ENCODE data around the gene EMILIN3.

Gene EMILIN3

DNA sequence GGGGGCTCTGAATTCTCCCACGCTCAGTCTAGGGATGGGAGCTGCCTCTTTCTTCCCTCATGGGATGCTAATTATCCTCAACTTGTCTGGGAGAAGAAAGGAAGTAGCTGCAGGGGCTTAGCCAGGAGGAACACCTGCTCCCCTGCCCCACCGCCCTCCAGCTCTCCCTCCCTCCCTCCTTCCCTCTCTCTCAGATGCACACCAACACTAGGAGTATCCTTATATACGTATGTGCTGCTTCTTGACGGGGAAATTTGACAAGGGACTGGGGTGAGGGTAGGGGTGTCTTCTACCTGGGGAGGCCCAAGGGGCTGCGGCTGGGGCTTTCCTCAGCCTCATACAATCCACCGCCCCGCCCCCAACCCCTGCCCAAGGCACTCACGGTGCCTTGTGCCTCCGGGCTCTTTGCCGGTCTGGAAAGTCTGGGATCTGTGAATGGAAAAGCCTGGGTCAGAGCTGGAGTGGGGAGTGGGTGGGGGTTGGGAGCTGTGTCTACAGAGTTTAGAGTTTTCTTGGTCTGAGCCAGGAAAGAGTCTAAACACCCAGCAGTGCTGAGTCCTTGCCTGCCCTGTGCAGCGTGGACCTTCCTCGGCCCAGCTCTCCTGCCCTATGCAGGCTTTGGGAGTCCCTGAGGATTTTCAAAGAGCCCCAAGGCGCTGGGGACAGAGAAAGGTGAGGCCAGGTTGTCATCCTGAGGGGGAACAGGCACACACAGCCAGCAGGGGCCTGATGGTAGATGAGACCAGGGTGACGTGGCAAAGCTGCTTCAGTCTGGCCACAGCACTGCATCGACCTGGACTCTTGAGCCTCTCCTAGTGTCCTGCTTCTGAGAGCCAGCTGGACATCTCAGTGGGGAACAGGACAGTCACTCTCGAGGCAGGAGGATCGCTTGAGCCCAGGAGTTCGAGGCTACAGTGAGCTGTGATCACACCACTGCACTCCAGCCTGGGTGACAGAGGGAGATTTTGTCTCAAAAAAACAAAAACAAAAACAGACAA is 29.3 kb upstream of the EMILIN3 start:
- H3K27me3 Mint-ChIP-seq = no peaks in the 10 kb centered on the region
- H3K36me3 Mint-ChIP-seq = peaks cover 1% of the 10 kb centered on the region
- H3K9me3 Mint-ChIP-seq = peaks cover 1% of the 10 kb centered on the region
- H3K27ac Mint-ChIP-seq = no peak overlapping the region
- ATAC-seq (ENCODE audit: low read depth) = no peak
- no peak overlapping the region for H3K4me3 Mint-ChIP-seq
- DNase-seq (ENCODE audit: low spot score in 2 of 2) = no peak
- no peaks in the 10 kb centered on the region for H3K4me1 Mint-ChIP-seq

DNA sequence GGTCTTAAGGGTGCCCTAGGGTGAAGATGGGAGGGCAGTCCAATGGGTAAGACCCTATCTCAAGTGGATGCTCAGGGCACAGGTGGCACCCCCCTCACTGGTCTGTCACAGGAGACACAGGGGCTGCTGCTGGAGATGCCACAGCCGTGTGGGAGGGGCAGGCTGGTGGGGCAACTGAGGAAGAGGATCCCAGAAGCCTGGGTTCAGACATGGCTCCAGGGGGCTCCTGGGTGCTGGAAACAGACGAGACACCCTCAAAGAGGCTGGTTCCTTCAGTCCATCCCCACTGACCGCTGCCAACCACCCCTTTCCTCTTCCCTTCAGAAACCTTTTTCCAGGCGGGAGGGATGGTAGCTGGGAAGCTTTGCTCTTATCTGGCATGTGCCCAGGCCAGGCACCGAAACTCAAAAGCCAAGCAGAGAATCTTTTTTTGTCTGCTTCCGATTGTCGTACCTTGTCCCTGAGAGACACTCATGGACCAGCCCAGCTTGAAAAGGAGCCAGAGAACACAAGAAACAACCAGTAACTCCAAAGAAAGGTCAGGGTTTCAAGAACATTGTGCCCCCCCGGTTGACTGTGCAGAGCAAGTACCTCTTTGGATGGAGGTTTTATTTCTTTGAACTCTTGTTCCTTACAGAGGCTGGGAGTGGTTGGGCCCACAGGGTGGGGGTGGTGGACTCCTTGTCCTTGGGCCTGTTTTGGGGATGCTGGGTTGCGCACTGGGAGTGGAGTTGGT is 28.5 kb upstream of the EMILIN3 start:
- peaks cover 1% of the 10 kb centered on the region for H3K36me3 Mint-ChIP-seq
- H3K27me3 Mint-ChIP-seq = no peaks in the 10 kb centered on the region
- no peak overlapping the region for H3K27ac Mint-ChIP-seq
- no peak overlapping the region for H3K4me3 Mint-ChIP-seq
- no peaks in the 10 kb centered on the region for H3K4me1 Mint-ChIP-seq
- DNase-seq (ENCODE audit: low spot score in 2 of 2) (no peak), ATAC-seq (ENCODE audit: low read depth) (no peak)
- peaks cover 1% of the 10 kb centered on the region for H3K9me3 Mint-ChIP-seq

DNA sequence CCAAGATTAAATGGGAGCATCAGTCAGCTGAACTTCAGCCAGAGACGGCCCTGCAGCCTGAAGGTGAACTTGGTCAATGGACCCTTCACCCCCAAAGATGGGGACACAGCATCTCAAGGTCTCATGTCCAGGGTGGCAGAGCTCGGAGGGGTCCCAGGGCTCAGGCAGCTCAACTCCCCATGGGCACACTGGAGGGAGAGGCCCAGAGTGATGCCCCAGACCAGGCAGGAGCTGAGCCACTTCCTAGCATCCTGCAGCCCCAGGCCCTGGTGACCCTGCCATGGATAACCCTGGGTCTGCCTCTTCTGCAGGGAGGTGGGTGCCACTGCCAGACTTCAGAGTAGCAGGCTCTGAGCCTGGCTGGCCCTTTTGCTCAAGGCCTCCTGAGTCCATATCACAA is 27.5 kb upstream of the EMILIN3 start:
- peaks cover 1% of the 10 kb centered on the region for H3K36me3 Mint-ChIP-seq

GRCh38 chr20:41393705-41394066 is 27.1 kb upstream of the EMILIN3 start:
- Mint-ChIP-seq H3K4me3 (no peak overlapping the region), H3K4me1 (no peaks in the 10 kb centered on the region), H3K27ac (no peak overlapping the region), H3K36me3 (peaks cover 1% of the 10 kb centered on the region), H3K27me3 (no peaks in the 10 kb centered on the region), H3K9me3 (peaks cover 1% of the 10 kb centered on the region)
- ATAC-seq (ENCODE audit: low read depth) (no peak), DNase-seq (ENCODE audit: low spot score in 2 of 2) (no peak)

More for the DNA sequence above, 27.5 kb upstream of the EMILIN3 start:
- no peaks in the 10 kb centered on the region for H3K4me1 Mint-ChIP-seq
- ATAC-seq (ENCODE audit: low read depth) (no peak), DNase-seq (ENCODE audit: low spot score in 2 of 2) (no peak)
- H3K27ac Mint-ChIP-seq = no peak overlapping the region
- H3K9me3 Mint-ChIP-seq = peaks cover 1% of the 10 kb centered on the region
- H3K27me3 Mint-ChIP-seq = no peaks in the 10 kb centered on the region
- H3K4me3 Mint-ChIP-seq = no peak overlapping the region

- H3K4me3 Mint-ChIP-seq = no peak overlapping the region
- peaks cover 1% of the 10 kb centered on the region for H3K27me3 Mint-ChIP-seq
- ATAC-seq (ENCODE audit: low read depth) (no peak), DNase-seq (ENCODE audit: low spot score in 2 of 2) (no peak)
- no peaks in the 10 kb centered on the region for H3K4me1 Mint-ChIP-seq
- peaks cover 1% of the 10 kb centered on the region for H3K36me3 Mint-ChIP-seq
- H3K9me3 Mint-ChIP-seq = peaks cover 1% of the 10 kb centered on the region
- no peak overlapping the region for H3K27ac Mint-ChIP-seq
Measured at GRCh38 chr20:41392871-41393704, 26.5 kb upstream of the EMILIN3 start.

GRCh38 chr20:41392295-41392694 is 25.7 kb upstream of the EMILIN3 start:
- Mint-ChIP-seq H3K4me3 (no peak overlapping the region), H3K36me3 (peaks cover 1% of the 10 kb centered on the region), H3K9me3 (peaks cover 1% of the 10 kb centered on the region), H3K4me1 (no peaks in the 10 kb centered on the region), H3K27me3 (peaks cover 1% of the 10 kb centered on the region), H3K27ac (no peak overlapping the region)
- DNase-seq (ENCODE audit: low spot score in 2 of 2) = no peak
- ATAC-seq (ENCODE audit: low read depth) = no peak

DNA sequence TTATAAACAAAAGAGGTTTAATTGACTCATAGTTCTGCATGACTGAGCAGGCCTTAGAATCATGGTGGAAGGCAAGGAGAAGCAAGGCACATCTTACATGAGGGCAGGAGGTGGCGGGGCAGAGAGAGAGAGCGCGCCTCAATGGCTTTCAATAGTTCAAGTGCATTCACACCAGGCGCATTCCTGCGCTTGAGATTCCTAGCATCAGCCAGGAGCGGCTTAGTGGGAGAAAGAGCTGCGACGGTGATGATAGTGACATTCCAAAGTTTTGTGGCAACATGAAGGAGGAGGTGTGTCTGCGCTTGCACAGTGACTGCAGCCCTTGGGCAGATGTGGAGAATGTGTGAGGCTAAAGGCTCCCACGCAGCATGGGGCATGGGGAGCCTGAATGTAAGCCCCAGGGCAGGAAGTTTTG is 25.0 kb upstream of the EMILIN3 start:
- peaks cover 1% of the 10 kb centered on the region for H3K36me3 Mint-ChIP-seq
- no peak overlapping the region for H3K4me3 Mint-ChIP-seq
- ATAC-seq (ENCODE audit: low read depth) = no peak
- DNase-seq (ENCODE audit: low spot score in 2 of 2) = no peak
- H3K27ac Mint-ChIP-seq = no peak overlapping the region
- peaks cover 1% of the 10 kb centered on the region for H3K9me3 Mint-ChIP-seq
- H3K4me1 Mint-ChIP-seq = no peaks in the 10 kb centered on the region
- H3K27me3 Mint-ChIP-seq = peaks cover 1% of the 10 kb centered on the region

DNA sequence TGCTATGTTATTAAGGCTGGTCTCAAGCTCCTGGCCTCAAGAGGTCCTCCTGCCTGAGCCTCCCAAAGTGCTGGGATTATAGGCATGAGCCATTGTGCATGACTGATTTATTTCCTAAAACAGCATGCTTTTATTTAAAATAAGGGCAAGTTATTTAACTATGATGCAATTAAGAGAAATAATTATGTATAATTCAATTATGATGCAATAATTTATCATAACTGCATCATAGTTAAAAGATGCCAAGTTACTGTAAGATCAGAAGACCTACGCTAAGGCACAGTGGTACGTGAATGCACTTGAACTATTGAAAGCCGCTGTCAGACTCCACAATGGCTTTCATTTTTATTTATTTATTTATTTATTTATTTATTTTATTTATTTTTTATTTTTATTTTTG is 24.3 kb upstream of the EMILIN3 start:
- no peaks in the 10 kb centered on the region for H3K4me1 Mint-ChIP-seq
- H3K27me3 Mint-ChIP-seq = peaks cover 1% of the 10 kb centered on the region
- H3K4me3 Mint-ChIP-seq = no peak overlapping the region
- H3K9me3 Mint-ChIP-seq = peaks cover 1% of the 10 kb centered on the region
- no peak overlapping the region for H3K27ac Mint-ChIP-seq
- no peak for ATAC-seq (ENCODE audit: low read depth)
- no peak for DNase-seq (ENCODE audit: low spot score in 2 of 2)
- H3K36me3 Mint-ChIP-seq = peaks cover 1% of the 10 kb centered on the region

DNA sequence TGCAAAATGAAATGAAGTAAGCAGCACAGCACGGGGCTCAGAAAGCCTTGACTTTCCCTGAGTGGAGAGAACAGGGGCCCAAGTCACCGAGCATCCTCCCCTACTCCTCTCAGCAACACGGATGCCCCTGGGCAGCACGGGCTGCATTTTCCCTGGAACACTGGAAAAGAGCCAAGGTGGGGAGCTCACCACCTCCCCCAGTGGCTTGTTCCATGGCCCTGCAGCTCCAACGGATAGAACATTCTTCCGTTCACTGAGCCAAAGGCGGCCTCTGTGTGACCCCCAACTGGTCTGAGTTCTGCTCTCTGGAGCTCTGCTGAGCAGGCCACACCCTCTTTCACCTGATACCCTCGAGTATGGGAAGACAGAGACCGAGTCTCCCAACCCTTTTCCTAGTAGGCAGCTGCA is 20.8 kb upstream of the EMILIN3 start:
- H3K9me3 Mint-ChIP-seq = peaks cover 3% of the 10 kb centered on the region
- peaks cover 7% of the 10 kb centered on the region for H3K27me3 Mint-ChIP-seq
- H3K4me3 Mint-ChIP-seq = no peak overlapping the region
- H3K27ac Mint-ChIP-seq = no peak overlapping the region
- ATAC-seq (ENCODE audit: low read depth) = no peak
- H3K36me3 Mint-ChIP-seq = peaks cover 4% of the 10 kb centered on the region
- no peak for DNase-seq (ENCODE audit: low spot score in 2 of 2)
- H3K4me1 Mint-ChIP-seq = no peaks in the 10 kb centered on the region

DNA sequence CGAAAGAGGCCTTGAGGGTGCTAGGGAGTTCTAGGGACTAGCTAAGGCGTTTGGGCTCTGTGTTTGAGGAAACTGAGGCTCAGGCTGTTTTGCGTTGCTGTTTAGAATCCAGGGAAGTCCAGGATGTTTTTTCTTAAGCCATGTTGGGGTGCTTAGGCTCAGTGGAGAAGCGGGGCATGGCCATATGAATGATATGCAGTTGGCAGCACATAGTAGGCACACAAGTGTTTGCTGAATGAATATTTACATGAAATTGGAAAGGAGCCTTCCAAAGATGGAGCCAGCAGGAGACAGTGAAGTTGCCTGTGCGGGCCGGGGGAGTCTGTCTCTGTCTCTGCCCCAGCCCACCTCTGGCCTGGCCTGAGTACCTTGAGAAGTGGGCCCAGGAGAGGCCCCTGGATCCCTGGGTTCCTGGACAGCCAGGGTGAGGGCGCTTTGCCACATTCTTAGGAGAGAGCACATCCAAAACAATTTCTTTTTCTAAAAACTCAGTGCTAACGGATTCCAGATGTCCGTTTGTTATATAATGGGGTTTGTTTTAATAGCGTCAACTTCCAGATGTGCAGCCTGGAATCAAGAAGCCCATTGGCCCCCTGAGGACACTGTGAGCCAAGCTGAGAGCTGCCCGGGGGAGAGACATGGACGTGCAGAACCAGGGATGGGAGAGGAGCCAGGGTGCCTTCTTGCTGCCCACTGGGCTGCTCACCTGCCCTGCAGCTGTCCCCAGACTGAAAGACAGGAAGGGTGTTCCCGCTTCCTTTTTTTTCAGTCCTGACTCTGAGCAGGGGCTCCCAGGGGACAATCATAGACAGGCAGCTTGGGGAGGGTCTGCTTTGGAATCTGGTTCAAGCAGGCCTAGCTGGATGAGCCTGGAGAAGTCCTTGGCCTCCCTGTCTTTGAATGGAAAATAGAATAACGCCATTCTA is 20.1 kb upstream of the EMILIN3 start:
- no peak overlapping the region for H3K27ac Mint-ChIP-seq
- H3K4me1 Mint-ChIP-seq = no peaks in the 10 kb centered on the region
- peaks cover 3% of the 10 kb centered on the region for H3K9me3 Mint-ChIP-seq
- peaks cover 7% of the 10 kb centered on the region for H3K27me3 Mint-ChIP-seq
- ATAC-seq (ENCODE audit: low read depth) (no peak), DNase-seq (ENCODE audit: low spot score in 2 of 2) (no peak)
- peaks cover 4% of the 10 kb centered on the region for H3K36me3 Mint-ChIP-seq
- no peak overlapping the region for H3K4me3 Mint-ChIP-seq

DNA sequence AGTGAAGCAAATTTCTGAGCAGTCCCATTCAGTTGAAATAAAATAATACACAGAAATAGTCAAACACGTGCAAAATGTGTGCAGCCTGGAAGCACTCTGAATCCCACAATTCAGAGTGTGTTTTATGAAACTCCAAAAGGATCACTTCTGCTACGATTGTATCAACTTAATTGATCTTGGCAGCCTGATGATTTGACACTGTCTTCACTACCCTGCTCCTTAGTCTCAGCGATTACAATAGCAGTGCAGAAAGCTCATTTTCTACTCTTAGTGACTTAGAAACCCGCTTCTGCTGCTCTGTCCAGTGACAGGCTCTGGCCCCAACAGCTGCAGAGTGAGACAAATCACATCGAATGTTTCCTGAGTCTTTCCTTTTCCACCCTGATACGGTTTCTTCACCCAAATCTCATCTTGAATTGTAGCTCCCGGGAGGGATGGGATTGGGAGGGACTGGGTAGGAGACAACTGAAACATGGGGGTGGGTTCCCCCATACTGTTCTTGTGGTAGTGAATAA is 16.2 kb upstream of the EMILIN3 start:
- Mint-ChIP-seq H3K27me3 (peaks cover 7% of the 10 kb centered on the region), H3K4me1 (no peaks in the 10 kb centered on the region), H3K27ac (no peak overlapping the region), H3K4me3 (no peak overlapping the region), H3K36me3 (peaks cover 2% of the 10 kb centered on the region), H3K9me3 (peaks cover 2% of the 10 kb centered on the region)
- no peak for ATAC-seq (ENCODE audit: low read depth)
- no peak for DNase-seq (ENCODE audit: low spot score in 2 of 2)

- DNase-seq (ENCODE audit: low spot score in 2 of 2) (no peak), ATAC-seq (ENCODE audit: low read depth) (no peak)
- peaks cover 2% of the 10 kb centered on the region for H3K9me3 Mint-ChIP-seq
- H3K4me1 Mint-ChIP-seq = no peaks in the 10 kb centered on the region
- H3K27ac Mint-ChIP-seq = no peak overlapping the region
- no peak overlapping the region for H3K4me3 Mint-ChIP-seq
- peaks cover 4% of the 10 kb centered on the region for H3K36me3 Mint-ChIP-seq
- H3K27me3 Mint-ChIP-seq = peaks cover 20% of the 10 kb centered on the region
Measured at GRCh38 chr20:41380551-41381193, 14.1 kb upstream of the EMILIN3 start.
